DMS 273 treated with DMSO at 0.1 percent for 48 hours (cell line): ENCODE results near the gene C4B.
"Not testable (repeated sequence)": the region's sequence is repeated elsewhere in the genome, so short reads cannot be mapped to it uniquely, and the experiment has no call there.

Experiments used
- DNase-seq: peaks from one replicate; lab custom pipeline; 2025; lab: John Stamatoyannopoulos, UW

Gene C4B

GRCh38 chr6:32053314-32053713, 38.7 kb downstream of the C4B start:
- not testable (repeated sequence) for DNase-seq

GRCh38 chr6:32055756-32056155, 41.2 kb downstream of the C4B start:
- DNase-seq: not testable (repeated sequence)

- DNase-seq: no peak
Observed at GRCh38 chr6:32056254-32056653, 41.7 kb downstream of the C4B start.

GRCh38 chr6:32057966-32058365, 43.4 kb downstream of the C4B start:
- DNase-seq: no peak

- DNase-seq: no peak
Observed at GRCh38 chr6:32058511-32058963, 43.9 kb downstream of the C4B start.

GRCh38 chr6:32060966-32061655, 46.5 kb downstream of the C4B start:
- DNase-seq: no peak

GRCh38 chr6:32064706-32065105, 50.1 kb downstream of the C4B start:
- no peak for DNase-seq

GRCh38 chr6:32067521-32067920, 52.9 kb downstream of the C4B start:
- DNase-seq: not testable (repeated sequence)

- not testable (repeated sequence) for DNase-seq
Observed at GRCh38 chr6:32068315-32068714, 53.7 kb downstream of the C4B start.

- DNase-seq: no peak
Observed at GRCh38 chr6:32068867-32069266, 54.3 kb downstream of the C4B start.

- DNase-seq: no peak
Observed at GRCh38 chr6:32069460-32069859, 54.9 kb downstream of the C4B start.

GRCh38 chr6:32069878-32070515, 55.4 kb downstream of the C4B start:
- no peak for DNase-seq

GRCh38 chr6:32070814-32071543, 56.4 kb downstream of the C4B start:
- no peak for DNase-seq

- DNase-seq: peak; percentile 6
Observed at GRCh38 chr6:32073101-32073500, 58.5 kb downstream of the C4B start.

- no peak for DNase-seq
Observed at GRCh38 chr6:32073613-32074012, 59.0 kb downstream of the C4B start.

GRCh38 chr6:32074996-32075532, 60.5 kb downstream of the C4B start:
- DNase-seq: no peak

GRCh38 chr6:32075781-32076180, 61.2 kb downstream of the C4B start:
- DNase-seq: no peak

GRCh38 chr6:32076321-32076809, 61.8 kb downstream of the C4B start:
- DNase-seq: no peak

- no peak for DNase-seq
Observed at GRCh38 chr6:32079566-32080290, 65.1 kb downstream of the C4B start.

GRCh38 chr6:32081168-32081990, 66.8 kb downstream of the C4B start:
- no peak for DNase-seq

- DNase-seq: no peak
Observed at GRCh38 chr6:32082478-32082877, 67.9 kb downstream of the C4B start.
